GM20000 (cell line): ENCODE results near the gene ZBED1.
A peak's percentile ranks its signal among the peaks of the same experiment; 100 is the strongest.

ENCODE experiments used
- DNase-seq: peaks from one replicate; pipeline ENCODE4 v3.0.0; 2012; ENCODE audit warnings: low spot score
- TF ChIP-seq, protein P1 (sequence below): IDR thresholded peaks from 2 replicates; pipeline ENCODE4 v1.5.1; 2012; ENCODE audit warnings: mild to moderate bottlenecking, control low read depth; ENCODE audit errors: extremely low read depth, missing control alignments

ZBED1 gene

DNA sequence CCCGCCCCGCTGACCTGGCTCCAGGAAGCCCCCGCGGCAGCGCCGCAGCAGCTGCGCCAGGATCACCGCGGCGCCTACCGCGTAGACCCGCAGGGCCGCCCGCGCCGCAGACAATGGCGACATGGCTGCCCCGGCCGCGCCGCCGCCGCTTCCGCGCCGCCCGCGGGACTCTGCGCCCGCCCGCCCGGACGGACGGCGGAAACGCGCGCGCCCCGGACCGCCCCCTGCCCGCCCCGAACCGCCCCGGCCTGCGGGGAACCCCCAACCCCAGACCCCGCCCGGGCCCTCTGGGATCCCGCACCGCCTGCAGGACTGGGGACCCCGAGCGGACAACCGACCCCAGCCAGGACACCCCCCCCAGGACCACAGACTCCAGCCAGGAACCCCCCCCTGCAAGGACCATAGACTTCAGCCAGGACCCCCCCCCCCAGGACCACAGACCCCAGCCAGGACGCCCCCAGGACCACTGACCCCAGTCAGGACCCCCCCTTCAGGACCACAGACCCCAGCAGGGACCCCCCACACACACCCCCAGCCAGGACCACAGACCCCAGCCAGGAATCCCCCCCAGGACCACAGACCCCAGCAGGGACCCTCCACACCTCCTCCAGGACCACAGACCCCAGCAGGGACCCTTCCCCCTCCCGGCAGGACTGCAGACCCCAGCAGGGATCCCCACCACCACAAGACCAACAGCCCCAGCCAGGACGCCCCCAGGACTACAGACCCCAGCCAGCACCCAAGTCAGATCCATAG is at the start of gene ZBED1, which contains the start of gene DHRSX:
Gene ZBED1, minus strand, starts transcription at position 174 of the 756 bp plus-strand sequence. CDS start 10,257 bp downstream, outside the sequence.
Gene DHRSX, minus strand, starts transcription at position 174 of the 756 bp plus-strand sequence. Its CDS starts 51 bp downstream, at position 123.
- TF ChIP-seq, protein P1, sequence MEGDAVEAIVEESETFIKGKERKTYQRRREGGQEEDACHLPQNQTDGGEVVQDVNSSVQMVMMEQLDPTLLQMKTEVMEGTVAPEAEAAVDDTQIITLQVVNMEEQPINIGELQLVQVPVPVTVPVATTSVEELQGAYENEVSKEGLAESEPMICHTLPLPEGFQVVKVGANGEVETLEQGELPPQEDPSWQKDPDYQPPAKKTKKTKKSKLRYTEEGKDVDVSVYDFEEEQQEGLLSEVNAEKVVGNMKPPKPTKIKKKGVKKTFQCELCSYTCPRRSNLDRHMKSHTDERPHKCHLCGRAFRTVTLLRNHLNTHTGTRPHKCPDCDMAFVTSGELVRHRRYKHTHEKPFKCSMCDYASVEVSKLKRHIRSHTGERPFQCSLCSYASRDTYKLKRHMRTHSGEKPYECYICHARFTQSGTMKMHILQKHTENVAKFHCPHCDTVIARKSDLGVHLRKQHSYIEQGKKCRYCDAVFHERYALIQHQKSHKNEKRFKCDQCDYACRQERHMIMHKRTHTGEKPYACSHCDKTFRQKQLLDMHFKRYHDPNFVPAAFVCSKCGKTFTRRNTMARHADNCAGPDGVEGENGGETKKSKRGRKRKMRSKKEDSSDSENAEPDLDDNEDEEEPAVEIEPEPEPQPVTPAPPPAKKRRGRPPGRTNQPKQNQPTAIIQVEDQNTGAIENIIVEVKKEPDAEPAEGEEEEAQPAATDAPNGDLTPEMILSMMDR = no peak
- DNase-seq = peak; percentile 95

DNA sequence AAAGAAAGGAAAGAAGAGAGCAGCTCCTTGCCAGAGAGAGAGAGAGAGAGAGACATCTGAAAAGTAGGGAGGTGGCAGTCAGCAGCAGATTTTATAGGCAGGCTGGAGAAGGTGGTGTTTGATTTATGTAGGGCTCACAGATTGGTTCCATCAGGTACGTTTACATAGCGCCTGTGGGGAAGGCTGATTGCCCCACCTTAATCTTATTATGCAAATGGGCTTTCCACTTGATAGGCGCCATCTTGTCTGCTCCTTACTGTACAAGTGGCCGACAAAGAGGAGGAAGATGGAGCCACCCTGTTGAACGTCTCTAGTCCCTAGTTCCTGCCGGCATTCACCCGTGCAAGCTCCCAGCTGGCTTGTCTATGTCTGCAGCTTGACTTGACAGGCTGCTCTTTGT is 49.1 kb upstream of the ZBED1 start:
- DNase-seq = no peak
- TF ChIP-seq, protein P1 = no peak

DNA sequence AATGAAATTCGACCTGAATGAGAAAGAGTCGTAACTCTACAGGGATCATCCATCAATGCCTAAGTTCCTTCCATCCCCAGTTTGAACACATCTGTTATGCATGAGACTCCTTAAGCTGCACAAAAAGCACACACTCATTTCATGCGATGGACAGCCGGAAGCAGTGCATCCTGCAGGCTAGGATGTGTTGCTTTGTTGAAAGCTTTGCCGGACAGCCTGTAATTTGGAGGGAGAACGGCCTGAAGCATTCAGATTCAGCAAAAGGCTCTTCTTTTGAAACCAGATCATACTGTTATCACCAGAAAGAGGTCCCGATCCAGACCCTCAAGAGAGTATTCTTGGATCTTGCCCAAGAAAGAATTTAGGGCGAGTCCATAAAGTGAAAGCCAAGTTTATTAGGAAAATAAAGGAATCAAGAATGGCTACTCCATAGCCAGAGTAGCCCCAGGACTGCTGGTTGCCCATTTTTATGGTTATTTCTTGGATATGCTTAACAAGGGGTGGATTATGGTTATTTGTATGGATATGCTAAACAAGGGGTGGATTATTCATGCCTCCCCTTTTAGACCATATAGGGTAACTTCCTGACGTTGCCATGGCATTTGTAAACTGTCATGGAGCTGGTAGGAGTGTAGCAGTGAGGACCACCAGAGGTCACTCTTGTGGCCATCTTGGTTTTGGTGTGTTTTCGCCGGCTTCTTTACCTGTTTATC is 48.1 kb upstream of the ZBED1 start:
- DNase-seq = no peak
- TF ChIP-seq, protein P1 = no peak

DNA sequence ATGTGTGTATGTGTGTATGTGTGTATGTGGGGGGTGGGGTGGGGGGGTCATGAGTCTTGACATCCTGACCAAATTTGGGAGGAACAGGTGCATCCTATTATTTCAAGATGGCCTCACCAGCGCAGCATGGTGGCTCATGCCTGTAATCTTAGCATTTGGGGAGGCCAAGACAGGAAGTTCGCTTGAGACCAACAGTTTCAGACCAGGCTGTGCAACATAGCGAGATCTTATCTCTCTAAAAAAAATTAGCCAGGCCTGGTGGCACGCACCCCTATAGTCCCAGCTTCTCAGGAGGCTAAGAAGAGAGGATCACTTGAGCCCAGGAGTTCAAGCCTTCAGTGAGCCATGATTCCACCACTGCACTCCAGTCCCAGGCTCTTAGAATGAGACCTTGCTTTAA is 47.0 kb upstream of the ZBED1 start:
- no peak for DNase-seq
- TF ChIP-seq, protein P1 = no peak

DNA sequence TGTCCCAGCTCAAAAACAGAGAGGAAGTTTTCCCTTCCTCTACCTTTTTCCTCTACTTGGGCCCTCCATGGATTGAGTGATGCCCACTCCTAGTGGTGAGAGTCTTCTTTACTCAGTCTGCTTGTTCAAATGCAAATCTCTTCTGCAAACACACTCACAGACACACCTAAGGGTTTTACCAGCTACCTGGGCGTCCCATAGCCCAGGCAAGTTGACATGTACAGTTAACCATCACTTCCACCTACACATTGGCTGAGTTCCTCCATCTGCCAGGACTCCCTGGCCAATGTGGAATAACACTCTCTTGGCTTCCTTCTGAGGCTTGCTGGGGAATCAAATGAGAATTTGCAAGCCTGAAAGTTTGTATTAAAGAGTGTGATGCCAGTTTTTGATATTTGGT is 45.7 kb upstream of the ZBED1 start:
- TF ChIP-seq, protein P1 = no peak

DNA sequence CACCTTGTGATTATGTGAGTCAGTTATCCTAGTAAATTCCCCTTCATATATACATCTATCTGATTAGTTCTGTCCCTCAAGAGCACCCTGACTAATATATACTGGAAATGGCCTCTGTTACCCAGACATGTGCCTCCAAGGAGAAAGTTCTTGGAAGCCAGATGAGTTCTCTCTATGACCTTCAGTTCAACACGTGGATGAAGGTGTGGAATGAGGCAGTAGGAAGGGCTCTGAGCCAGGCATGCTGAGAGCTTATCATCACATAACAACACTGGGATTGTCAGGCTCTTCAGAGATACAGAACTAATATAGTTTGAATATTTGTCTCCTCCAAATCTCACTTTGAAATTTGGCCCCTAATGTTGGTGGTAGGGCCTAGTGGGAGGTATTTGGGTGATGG is 44.4 kb upstream of the ZBED1 start:
- DNase-seq = no peak
- TF ChIP-seq, protein P1 = no peak

More for the DNA sequence above, 45.7 kb upstream of the ZBED1 start:
- DNase-seq = no peak
